Measurements from ENCODE around the gene TMEM59L.

The TMEM59L gene

GRCh38 chr19:18669524-18669817 lies 56.8 kb downstream of the TMEM59L start:
- H3K4me3 ChIP-seq (ENCODE audit: low read depth, low read length): no peak overlapping the region
- TF ChIP-seq, protein P1, sequence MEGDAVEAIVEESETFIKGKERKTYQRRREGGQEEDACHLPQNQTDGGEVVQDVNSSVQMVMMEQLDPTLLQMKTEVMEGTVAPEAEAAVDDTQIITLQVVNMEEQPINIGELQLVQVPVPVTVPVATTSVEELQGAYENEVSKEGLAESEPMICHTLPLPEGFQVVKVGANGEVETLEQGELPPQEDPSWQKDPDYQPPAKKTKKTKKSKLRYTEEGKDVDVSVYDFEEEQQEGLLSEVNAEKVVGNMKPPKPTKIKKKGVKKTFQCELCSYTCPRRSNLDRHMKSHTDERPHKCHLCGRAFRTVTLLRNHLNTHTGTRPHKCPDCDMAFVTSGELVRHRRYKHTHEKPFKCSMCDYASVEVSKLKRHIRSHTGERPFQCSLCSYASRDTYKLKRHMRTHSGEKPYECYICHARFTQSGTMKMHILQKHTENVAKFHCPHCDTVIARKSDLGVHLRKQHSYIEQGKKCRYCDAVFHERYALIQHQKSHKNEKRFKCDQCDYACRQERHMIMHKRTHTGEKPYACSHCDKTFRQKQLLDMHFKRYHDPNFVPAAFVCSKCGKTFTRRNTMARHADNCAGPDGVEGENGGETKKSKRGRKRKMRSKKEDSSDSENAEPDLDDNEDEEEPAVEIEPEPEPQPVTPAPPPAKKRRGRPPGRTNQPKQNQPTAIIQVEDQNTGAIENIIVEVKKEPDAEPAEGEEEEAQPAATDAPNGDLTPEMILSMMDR (IDR thresholded peaks at IDR 0.05; ENCODE audit: low read depth, low read length): no peak
- in situ Hi-C loops (cut with HindIII; ENCODE audit: low sequenced_read_pairs): no loop called here
- peak; percentile 48 for DNase-seq (ENCODE audit: low read depth, low spot score)

DNA sequence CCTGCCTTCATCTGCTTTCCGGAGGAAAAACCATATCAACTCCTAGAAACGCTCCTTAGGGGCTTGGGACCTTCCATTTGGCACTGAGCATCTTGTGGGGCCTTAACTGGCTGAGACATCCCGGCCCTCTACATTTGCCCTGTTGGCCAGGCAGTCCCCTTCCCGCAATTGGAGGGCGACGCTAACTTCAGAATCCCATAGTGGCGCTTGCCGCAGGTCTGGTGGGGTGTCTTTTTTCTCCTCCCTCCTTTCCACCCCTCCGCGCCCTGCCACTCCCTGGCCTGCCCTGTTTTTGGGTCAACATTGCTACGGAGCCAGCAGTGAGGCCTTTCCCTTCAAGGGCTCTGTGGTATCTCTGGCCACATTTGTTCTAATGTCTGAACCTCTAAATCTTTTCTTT lies 57.2 kb downstream of the TMEM59L start:
- no peak overlapping the region for H3K4me3 ChIP-seq (ENCODE audit: low read depth, low read length)
- no peak for DNase-seq (ENCODE audit: low read depth, low spot score)
- TF ChIP-seq, protein P1 (IDR thresholded peaks at IDR 0.05; ENCODE audit: low read depth, low read length): no peak
- in situ Hi-C loops (cut with HindIII; ENCODE audit: low sequenced_read_pairs): no loop called here

DNA sequence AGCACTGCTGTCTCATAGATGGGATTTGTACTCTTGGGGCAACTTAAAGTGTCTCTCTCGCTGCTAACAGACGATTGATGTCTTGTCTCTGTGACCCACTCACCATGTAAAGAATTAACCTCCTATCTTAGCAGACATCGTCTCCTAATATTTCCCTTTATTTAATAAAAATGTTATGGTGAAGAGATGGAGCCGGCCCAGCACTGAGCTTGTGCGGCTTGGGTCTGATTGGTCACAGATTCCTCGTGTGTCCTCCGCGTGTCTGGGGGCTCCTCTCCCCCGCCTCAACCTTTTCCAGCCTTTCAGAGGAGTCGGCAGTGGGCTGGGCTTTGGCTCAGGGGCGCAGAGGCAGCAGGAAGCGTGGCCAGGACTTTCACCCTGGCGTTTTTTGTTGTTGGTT lies 57.6 kb downstream of the TMEM59L start:
- no peak overlapping the region for H3K4me3 ChIP-seq (ENCODE audit: low read depth, low read length)
- in situ Hi-C loops (cut with HindIII; ENCODE audit: low sequenced_read_pairs): no loop called here
- no peak for DNase-seq (ENCODE audit: low read depth, low spot score)
- TF ChIP-seq, protein P1 (IDR thresholded peaks at IDR 0.05; ENCODE audit: low read depth, low read length): no peak
